H9 (cell line): Measurements from ENCODE around the gene FRRS1L. TPM values are rescaled to one million over a fixed set of nuclear protein-coding genes. Genes with fewer than 3 reads are reported as not detected.

Experiments
- DNase-seq: peaks from one replicate; pipeline ENCODE4 v3.0.0-alpha.2; 2017
- H2AFZ ChIP-seq: one replicate; pipeline ENCODE4 v1.6.1; 2013; ENCODE audit warnings: mild to moderate bottlenecking, low read length, control low read depth, moderate library complexity
- H2AK5ac ChIP-seq: 2 replicates; pipeline ENCODE4 v1.6.1; 2013; ENCODE audit warnings: low read length, control low read depth, mixed read lengths; ENCODE audit not compliant: insufficient read length
- H2BK120ac ChIP-seq: one replicate; pipeline ENCODE4 v1.6.1; 2013; ENCODE audit warnings: low read depth, mild to moderate bottlenecking, low read length, control low read depth, inconsistent platforms; ENCODE audit not compliant: poor library complexity, severe bottlenecking
- H2BK12ac ChIP-seq: 2 replicates; pipeline ENCODE4 v1.6.1; 2013; ENCODE audit warnings: low read length, control low read depth, mixed read lengths, low read depth; ENCODE audit not compliant: insufficient read length
- H2BK15ac ChIP-seq: 2 replicates; pipeline ENCODE4 v1.6.1; 2013; ENCODE audit warnings: low read depth, low read length, control low read depth
- H2BK20ac ChIP-seq: one replicate; pipeline ENCODE4 v1.6.1; 2013; ENCODE audit warnings: low read depth, mild to moderate bottlenecking, low read length, control low read depth, inconsistent platforms; ENCODE audit not compliant: poor library complexity, severe bottlenecking
- H2BK5ac ChIP-seq: 2 replicates; pipeline ENCODE4 v1.6.1; 2013; ENCODE audit warnings: low read length, control low read depth, mixed read lengths; ENCODE audit not compliant: insufficient read length
- H3K14ac ChIP-seq: 2 replicates; pipeline ENCODE4 v1.6.1; 2013; ENCODE audit warnings: low read length, control low read depth; ENCODE audit not compliant: insufficient read depth
- H3K18ac ChIP-seq: 2 replicates; pipeline ENCODE4 v1.6.1; 2013; ENCODE audit warnings: low read depth, mild to moderate bottlenecking, mixed read lengths, low read length, control low read depth; ENCODE audit not compliant: insufficient read length
- H3K23ac ChIP-seq: 2 replicates; pipeline ENCODE4 v1.6.1; 2013; ENCODE audit warnings: low read length, control low read depth, mixed read lengths, low read depth; ENCODE audit not compliant: insufficient read length
- H3K23me2 ChIP-seq: 2 replicates; pipeline ENCODE4 v1.6.1; 2013; ENCODE audit warnings: low read depth, mild to moderate bottlenecking, mixed read lengths, low read length, control low read depth; ENCODE audit not compliant: insufficient read length, poor library complexity, severe bottlenecking
- H3K27ac ChIP-seq: 2 replicates; pipeline ENCODE4 v1.5.1; 2013; ENCODE audit warnings: low read length, control low read depth, mixed read lengths, low read depth; ENCODE audit not compliant: insufficient read length
- H3K27me3 ChIP-seq: 2 replicates; pipeline ENCODE4 v1.6.1; 2013; ENCODE audit warnings: low read length, control low read depth, inconsistent platforms; ENCODE audit not compliant: insufficient read depth
- H3K4ac ChIP-seq: 2 replicates; pipeline ENCODE4 v1.6.1; 2013; ENCODE audit warnings: low read depth, mild to moderate bottlenecking, control low read depth, inconsistent platforms, low read length, moderate library complexity
- H3K4me1 ChIP-seq: 2 replicates; pipeline ENCODE4 v1.6.1; 2013; ENCODE audit warnings: low read length, control low read depth, inconsistent platforms; ENCODE audit not compliant: insufficient read depth
- H3K4me2 ChIP-seq: 2 replicates; pipeline ENCODE4 v1.6.1; 2013; ENCODE audit warnings: low read length, control low read depth, mixed read lengths; ENCODE audit not compliant: insufficient read length, insufficient read depth
- H3K56ac ChIP-seq: 2 replicates; pipeline ENCODE4 v1.6.1; 2013; ENCODE audit warnings: low read depth, mild to moderate bottlenecking, mixed read lengths, low read length, control low read depth; ENCODE audit not compliant: insufficient read length
- H3K79me1 ChIP-seq: 2 replicates; pipeline ENCODE4 v1.6.1; 2013; ENCODE audit warnings: low read depth, mild to moderate bottlenecking, moderate library complexity, low read length, control low read depth, inconsistent platforms; ENCODE audit not compliant: insufficient read depth, poor library complexity, severe bottlenecking
- H3K79me2 ChIP-seq: 2 replicates; pipeline ENCODE4 v1.6.1; 2013; ENCODE audit warnings: low read length, control low read depth, inconsistent platforms; ENCODE audit not compliant: insufficient read depth
- H3K9ac ChIP-seq: 2 replicates; pipeline ENCODE4 v1.6.1; 2013; ENCODE audit warnings: low read length, control low read depth, mixed read lengths; ENCODE audit not compliant: insufficient read length; ENCODE audit errors: extremely low read depth
- H3K9me3 ChIP-seq: one replicate; pipeline ENCODE4 v1.6.1; 2013; ENCODE audit warnings: low read depth, low read length, inconsistent platforms; ENCODE audit not compliant: control insufficient read depth
- H3T11ph ChIP-seq: one replicate; pipeline ENCODE4 v1.6.1; 2013; ENCODE audit warnings: mild to moderate bottlenecking, low read length, control low read depth, inconsistent platforms
- H4K20me1 ChIP-seq: one replicate; pipeline ENCODE4 v1.6.1; 2013; ENCODE audit not compliant: control insufficient read depth, insufficient read length, insufficient read depth
- H4K5ac ChIP-seq: 2 replicates; pipeline ENCODE4 v1.6.1; 2013; ENCODE audit warnings: low read depth, mild to moderate bottlenecking, mixed read lengths, low read length, control low read depth; ENCODE audit not compliant: insufficient read length
- H4K8ac ChIP-seq: replicated peaks from 2 replicates; pipeline ENCODE4 v1.6.1; 2013; ENCODE audit warnings: low read length, control low read depth, mixed read lengths, low read depth; ENCODE audit not compliant: insufficient read length
- H4K91ac ChIP-seq: 2 replicates; pipeline ENCODE4 v1.6.1; 2013; ENCODE audit warnings: low read depth, mild to moderate bottlenecking, moderate library complexity, mixed read lengths, low read length, control low read depth; ENCODE audit not compliant: insufficient read length
- H3K27ac Mint-ChIP-seq, 3 experiments: 2 replicates in 2 of 3; 3 replicates in 1 of 3; pipeline ENCODE4 v1.8.0; 2020 to 2021; ENCODE audit warnings: mixed read lengths in 3 of 3, mild to moderate bottlenecking in 1 of 3, moderate library complexity in 1 of 3
- H3K27me3 Mint-ChIP-seq: 2 replicates; pipeline ENCODE4 v1.8.0; 2021; ENCODE audit warnings: low read depth, mild to moderate bottlenecking, moderate library complexity, mixed read lengths
- H3K36me3 Mint-ChIP-seq, 3 experiments: 2 replicates in 2 of 3; 3 replicates in 1 of 3; pipeline ENCODE4 v1.8.0; 2020 to 2021; ENCODE audit warnings: low read depth in 3 of 3, mixed read lengths in 3 of 3; ENCODE audit not compliant: insufficient read depth in 1 of 3
- H3K4me1 Mint-ChIP-seq, 2 experiments: 2 replicates each; pipeline ENCODE4 v1.8.0; 2020; ENCODE audit warnings: mixed read lengths in 2 of 2
- H3K4me3 Mint-ChIP-seq, 2 experiments: 2 replicates in 1 of 2; 3 replicates in 1 of 2; pipeline ENCODE4 v1.8.0; 2020 to 2021; ENCODE audit warnings: mild to moderate bottlenecking in 2 of 2, mixed read lengths in 2 of 2, moderate library complexity in 1 of 2
- H3K9me3 Mint-ChIP-seq, 2 experiments: 2 replicates in 1 of 2; 3 replicates in 1 of 2; pipeline ENCODE4 v1.8.0; 2020; ENCODE audit warnings: mild to moderate bottlenecking in 2 of 2, mixed read lengths in 2 of 2, moderate library complexity in 1 of 2
- CTCF ChIP-seq: fragments of 200-600 bp; sonication (generic); conservative IDR thresholded peaks from 3 replicates; pipeline ENCODE4 v1.8.0; 2021; ENCODE audit warnings: antibody characterized with exemption, mild to moderate bottlenecking
- WGBS: extraction: QIAGEN DNeasy Blood & Tissue Kit; methylation state at CpG from one replicate; pipeline ENCODE4 v1.1.7; 2013; ENCODE audit warnings: missing lambda C conversion rate, low lambda C conversion rate, mixed read lengths; ENCODE audit not compliant: insufficient read length; ENCODE audit errors: extremely low coverage; 5-methylcytosine and 5-hydroxymethylcytosine counted together
- total RNA-seq: library from RNA; stranded (reverse); gene quantifications from 2 replicates; pipeline ENCODE4 v1.2.1, GENCODE V29; 2021

FRRS1L gene
- total RNA-seq, 1 experiment from 2014 or later: 3.3 TPM

- no peaks in the 10 kb centered on the region for H3K79me1 ChIP-seq
- H2BK120ac ChIP-seq: no peak overlapping the region
- no peak overlapping the region for H3K18ac ChIP-seq
- no peaks in the 10 kb centered on the region for H4K20me1 ChIP-seq
- no peak overlapping the region for H3K27ac Mint-ChIP-seq
- H2BK20ac ChIP-seq: no peak overlapping the region
- H2BK5ac ChIP-seq: no peak overlapping the region
- no peak overlapping the region for H2AK5ac ChIP-seq
- H3K9me3 ChIP-seq: no peaks in the 10 kb centered on the region
- no peak overlapping the region for H3K4me2 ChIP-seq
- peak; percentile 48 for DNase-seq
- H2BK12ac ChIP-seq: no peak overlapping the region
- H2BK15ac ChIP-seq: no peak overlapping the region
- H3K23ac ChIP-seq: no peak overlapping the region
- H3T11ph ChIP-seq: no peak overlapping the region
- no peak overlapping the region for H3K4ac ChIP-seq
- H4K8ac ChIP-seq: no peak overlapping the region
- H3K4me1 ChIP-seq: no peaks in the 10 kb centered on the region
- no peaks in the 10 kb centered on the region for H3K23me2 ChIP-seq
- no peaks in the 10 kb centered on the region for H3K36me3 Mint-ChIP-seq
- no peak overlapping the region for H4K5ac ChIP-seq
- H3K27me3 ChIP-seq: no peaks in the 10 kb centered on the region
- no peak overlapping the region for H3K27ac ChIP-seq
- peaks cover 7 to 13% of the 10 kb centered on the region in 2 experiments for H3K4me1 Mint-ChIP-seq
- peak; percentile 49 for TF ChIP-seq CTCF
- WGBS: no CpG with 5 or more reads among the region's 5 CpGs
- H3K27me3 Mint-ChIP-seq: no peaks in the 10 kb centered on the region; the same call in 1 of the 2 replicates
- no peak overlapping the region for H4K91ac ChIP-seq
- no peak overlapping the region for H3K14ac ChIP-seq
- H3K4me3 Mint-ChIP-seq: no peak overlapping the region
- no peak overlapping the region for H2AFZ ChIP-seq
- H3K9ac ChIP-seq: no peak overlapping the region
- H3K79me2 ChIP-seq: no peaks in the 10 kb centered on the region
- no peaks in the 10 kb centered on the region; a peak in 1 of 5 replicates for H3K9me3 Mint-ChIP-seq
- H3K56ac ChIP-seq: no peak overlapping the region
These were observed 23.0 kb downstream of the FRRS1L start for GRCh38 chr9:109143881-109144562.
